HG03039 (cell line): Measurements from ENCODE around the gene NCOA7.
"Not testable (repeated sequence)": the region's sequence is repeated elsewhere in the genome, so short reads cannot be mapped to it uniquely, and the experiment has no call there.

Source experiments
- ATAC-seq: cut with Tn5 transposase; IDR thresholded peaks from one replicate; pipeline ENCODE4 v1.9.1; 2021; ENCODE audit warnings: mild to moderate bottlenecking, moderate library complexity; ENCODE audit not compliant: unreplicated experiment

Gene NCOA7

DNA sequence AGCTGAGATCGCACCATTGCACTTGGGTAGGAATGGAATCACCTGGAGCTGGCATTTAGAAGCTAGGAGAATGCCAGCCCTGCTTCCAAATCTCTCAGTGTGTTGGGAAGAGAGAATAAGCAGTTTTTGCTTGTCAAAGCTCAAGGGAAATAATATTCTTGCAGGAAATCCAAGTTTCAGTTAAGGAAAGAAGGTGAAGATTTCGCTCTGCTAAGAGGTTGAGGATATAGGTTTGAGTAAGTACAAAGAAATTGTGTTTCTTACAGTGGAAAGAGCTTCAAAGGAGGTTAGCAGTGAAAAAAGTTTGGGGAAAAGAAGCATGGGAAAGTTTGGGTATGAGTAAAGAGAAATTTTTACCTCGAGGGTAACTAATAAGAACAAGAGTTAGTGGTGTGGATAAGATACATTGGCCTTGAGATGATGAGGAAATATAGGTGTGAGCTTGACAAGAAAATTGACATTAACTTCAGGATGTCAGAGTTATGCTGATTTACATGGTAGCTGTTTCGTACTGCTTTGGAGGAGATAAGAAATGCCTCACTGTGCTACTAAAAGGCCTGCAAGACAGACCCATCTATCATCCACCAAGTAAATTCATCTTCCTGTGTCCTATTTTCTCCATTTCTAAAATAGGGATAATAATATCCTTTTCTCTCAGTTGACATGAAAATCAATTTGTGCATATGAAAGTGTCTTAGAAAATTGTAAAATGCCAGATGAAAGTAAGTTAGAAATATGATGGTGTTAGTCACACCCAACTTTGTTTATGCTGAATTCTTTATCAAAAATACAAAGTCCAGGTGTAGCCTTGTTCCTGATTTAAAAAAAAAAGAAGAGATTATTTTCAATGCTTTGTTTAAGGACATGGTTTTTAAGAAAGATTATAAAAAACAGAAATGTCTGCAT, 153.0 kb downstream of the NCOA7 start:
- no peak for ATAC-seq

DNA sequence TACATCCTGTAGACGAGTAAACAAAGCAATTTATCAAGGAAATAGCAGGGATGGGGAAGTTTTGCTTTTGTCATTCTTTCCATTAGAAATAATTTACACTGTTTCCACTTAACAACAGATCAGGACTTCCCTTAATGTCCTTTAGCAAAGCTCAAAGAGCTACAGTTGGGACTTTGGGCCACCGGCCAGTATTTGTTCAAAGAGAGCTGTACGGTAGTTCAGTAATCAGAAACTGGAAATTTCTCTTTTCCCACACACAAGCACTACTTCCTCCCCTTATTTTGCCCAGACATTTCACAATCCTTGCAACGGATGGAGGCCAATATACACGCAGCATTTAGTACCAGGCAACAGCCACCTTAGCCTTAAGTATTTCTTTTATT, 153.7 kb downstream of the NCOA7 start:
- ATAC-seq, result no peak

DNA sequence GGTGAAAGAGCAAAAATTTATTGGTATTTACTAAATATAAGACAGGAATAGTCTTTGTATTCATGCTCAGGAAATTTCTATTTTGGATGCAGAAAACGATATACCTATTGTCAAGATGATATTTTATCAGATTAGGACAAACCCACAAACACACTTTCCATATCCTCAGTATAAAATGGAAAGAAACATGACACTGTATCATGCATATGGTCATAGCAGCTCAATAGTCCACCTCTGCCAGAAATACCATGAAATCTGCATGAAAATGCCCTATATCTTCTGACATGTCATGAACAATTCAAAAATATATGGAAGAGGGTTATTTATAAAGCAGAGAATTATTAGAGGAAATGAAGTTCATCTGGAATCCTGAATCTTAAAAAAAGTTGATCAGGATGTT, 154.1 kb downstream of the NCOA7 start:
- no peak for ATAC-seq

DNA sequence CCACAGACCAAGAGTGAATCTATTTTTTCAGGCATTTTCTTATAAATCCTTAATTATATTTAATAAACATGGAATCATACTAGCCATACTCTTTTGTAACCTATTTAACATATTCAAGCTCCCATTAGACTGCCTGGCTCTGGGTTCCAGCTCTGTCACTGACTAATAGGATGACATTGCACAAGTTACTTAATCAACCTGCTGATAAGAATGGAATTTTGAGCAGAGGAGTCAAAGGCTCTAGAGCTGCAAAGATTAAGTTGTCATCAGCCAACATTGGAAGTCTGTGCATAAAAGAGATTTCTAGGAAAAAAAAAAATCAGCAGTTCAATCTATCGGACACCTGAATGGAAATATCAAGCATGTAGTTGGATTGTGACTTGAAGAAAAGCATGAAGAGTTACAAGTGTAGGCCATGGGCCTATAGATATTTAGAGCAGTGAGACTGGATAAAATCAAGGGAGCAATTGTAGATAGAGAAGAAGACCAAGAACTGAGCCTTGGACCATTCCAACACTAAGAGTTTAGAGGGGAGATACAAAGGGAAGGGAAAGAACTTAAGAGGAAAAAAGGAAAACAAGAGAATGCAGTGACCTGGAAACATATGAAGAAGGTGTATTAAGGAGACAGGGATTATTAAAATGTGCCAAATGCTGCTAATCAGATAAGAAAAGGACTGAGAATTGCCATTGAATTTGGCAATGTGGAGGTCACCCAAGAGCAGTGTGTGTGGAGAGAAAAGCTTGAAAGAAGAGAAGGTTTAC, 154.8 kb downstream of the NCOA7 start:
- ATAC-seq, result no peak

DNA sequence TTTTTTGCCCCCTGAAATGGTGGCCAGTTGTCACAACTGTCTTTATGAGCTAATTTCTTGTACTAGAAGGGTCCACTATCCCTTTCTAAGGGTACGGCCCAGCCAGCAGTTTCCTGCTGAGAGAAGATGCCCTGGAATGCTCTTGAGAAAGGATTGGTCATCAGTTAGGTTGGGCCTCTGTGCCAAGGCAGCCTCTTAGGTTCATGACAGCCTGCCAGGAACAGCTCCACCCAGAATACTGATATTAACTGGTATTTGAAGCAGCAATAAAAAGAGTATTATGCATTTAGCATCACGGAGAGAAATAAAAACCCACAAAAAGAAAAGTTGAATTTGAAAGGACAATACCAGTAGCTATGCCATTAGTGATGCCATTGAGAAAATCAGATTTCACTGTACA, 156.9 kb downstream of the NCOA7 start:
- no peak for ATAC-seq

DNA sequence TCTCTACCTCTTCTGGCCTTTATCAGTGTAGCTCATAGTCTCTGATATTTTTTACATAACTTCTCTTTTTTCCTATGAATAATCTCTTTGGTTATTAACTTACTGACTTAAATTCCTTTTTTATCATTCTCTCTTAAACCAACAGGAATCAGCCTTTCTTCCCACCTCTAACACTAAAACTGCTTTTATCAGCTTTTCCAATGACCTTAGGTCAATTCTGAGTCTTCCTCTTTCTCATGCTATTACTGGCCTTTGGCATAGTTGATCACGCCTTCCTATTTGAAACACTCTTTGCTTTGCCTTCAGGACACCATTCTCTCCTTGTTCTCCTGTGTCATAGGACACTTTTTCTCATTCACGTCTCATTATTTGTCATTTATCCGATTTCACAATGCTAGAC, 157.7 kb downstream of the NCOA7 start:
- no peak for ATAC-seq

DNA sequence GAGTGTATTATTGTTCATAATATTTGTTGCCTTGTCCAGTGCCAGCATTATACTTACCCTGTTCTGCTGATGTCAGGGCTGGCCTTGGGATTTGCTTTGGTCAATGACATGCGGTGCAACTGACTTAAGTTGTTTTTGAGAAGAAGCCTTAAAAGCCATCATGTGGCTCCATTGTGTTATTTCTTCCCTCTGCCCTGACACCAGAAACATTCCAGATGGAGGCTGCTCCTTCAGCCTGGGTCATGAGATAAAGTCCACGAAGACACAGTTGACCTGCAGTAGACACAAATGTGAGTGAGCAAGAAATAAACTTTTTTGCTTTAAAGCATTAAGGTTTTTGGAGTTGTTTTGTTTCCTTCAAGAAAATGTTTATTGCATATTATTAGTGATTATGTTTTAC, 158.3 kb downstream of the NCOA7 start:
- no peak for ATAC-seq

DNA sequence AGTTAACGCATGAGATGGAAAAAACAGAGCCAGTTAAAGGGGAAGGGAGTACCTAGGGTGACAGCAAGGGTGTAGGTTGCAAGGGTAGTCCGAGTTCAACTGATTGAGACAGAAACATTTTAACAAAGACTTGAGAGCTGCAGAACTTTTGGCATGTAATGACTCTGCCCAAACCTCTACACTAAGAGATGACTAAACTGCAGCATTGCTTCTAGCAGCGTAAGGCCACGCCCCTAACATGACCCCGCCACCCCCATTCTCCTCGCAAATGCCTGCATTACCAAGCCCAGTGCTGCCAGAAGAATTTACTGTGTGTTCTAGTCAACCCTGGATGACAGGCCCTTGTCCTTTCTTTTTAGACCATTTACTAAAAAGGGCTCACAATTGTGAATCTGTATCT, 159.5 kb downstream of the NCOA7 start:
- ATAC-seq, result no peak

DNA sequence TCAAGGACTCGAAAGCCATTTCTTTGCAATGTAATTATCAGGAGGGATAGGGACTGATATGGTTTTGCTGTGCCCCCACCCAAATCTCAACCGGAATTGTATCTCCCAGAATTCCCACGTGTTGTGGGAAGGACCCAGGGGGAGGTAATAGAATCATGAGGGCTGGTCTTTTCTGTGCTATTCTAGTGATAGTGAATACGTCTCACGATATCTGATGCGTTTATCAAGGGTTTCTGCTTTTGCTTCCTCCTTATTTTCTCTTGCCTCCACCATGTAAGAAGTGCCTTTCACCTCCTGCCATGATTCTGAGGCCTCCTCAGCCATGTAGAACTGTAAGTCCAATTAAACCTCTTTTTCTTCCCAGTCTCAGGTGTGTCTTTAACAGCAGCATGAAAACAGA, 160.0 kb downstream of the NCOA7 start:
- ATAC-seq, result not testable (repeated sequence)

DNA sequence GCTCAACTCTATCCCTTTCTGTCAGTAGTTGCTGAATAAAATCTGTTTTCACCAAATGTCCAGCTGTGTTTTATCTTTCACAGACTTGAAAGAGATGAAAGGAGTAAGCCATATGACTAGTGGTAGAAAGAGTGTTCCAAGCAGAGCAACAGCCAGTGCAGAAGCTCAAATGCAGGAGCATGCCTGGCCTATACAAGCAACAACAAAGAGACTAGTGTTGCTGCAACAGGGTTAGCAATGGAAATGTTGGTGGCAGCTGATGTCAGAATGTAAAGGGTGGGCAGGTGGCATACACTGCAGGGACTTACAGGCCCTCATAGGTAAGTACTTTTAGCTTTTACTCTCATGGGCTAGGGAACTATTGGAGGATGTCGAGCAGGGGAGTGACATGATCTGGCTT, 160.6 kb downstream of the NCOA7 start:
- ATAC-seq, result no peak

DNA sequence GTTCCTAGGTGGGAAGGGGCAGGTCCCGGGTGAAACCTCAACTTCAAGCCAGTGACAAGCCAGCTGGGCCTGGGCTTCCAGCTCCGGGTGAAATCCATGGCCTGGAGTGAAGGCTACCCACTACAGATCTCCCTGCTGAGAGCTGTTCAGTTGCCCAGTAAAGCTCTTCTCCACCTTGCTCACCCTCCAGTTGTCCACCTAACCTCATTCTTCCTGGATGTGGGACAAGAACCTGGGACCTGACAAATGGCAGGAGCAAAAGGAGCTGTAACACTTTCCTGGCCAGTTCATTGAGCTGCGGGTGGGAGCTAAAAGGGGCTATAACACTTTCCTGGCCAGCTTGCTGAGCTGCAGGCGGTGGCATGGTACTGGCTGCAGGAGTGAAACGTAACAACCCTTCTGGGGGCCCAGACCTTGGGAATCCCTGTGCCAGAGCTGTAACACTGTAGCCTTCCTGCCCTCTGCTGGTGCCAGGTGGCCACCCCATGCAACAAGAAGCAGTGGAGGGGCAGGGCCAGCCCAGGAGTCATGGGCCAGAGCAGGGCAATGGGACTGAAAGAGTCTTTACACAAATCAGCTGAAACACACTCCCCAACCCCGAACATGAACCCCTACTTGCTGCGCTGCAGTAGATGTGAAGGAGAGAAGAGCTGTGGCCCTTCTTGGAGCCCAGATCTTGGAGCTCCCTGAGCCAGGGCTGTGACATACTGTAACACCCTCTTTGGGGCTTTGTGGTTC, 162.2 kb downstream of the NCOA7 start:
- ATAC-seq, result no peak

DNA sequence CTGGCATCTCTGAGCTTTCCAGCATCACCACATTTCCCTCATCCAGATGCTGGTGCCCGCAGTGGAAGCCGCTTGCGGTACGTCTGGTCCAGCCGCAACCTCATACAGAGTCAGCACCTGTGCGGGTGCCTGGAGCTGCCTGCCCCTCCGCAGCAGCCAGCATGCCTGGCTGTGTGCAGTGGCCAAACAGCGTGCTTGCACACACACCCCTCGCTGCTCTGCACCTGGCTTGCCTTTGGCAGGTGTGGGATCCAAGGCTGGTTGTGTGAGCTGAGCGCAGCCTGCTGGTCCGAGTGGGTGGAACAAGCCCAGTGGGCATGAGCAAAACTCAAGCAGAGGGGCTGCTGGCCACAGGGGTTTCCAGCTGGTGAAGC, 162.7 kb downstream of the NCOA7 start:
- ATAC-seq, result no peak

DNA sequence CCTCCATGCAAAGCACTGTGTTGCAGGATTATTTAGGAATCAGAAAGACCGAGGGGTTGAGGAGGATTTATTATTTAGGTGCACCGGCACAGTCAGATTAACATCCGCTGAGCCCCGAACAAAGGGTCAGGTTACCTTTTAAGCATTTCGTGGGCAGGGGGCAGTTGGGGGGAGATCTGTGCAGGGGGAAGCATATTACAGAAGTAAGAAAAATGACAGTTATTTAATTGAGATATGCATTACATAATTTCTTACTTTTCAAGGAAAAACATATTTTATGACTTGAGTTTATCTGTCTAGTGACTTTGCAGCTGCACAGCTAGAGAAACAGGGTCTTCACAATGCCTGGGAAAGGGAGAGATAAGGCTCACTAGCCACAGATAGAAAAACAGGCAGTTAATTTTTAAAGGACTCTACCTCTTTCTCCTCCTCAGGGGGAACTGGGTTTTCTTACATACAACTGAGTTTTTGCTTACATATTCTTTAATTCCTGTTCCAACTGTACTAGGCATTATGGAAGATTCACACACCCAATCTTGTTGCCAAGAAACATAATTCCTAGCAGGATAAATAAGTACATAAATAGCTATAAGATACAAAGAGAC, 164.1 kb downstream of the NCOA7 start:
- ATAC-seq, result no peak

DNA sequence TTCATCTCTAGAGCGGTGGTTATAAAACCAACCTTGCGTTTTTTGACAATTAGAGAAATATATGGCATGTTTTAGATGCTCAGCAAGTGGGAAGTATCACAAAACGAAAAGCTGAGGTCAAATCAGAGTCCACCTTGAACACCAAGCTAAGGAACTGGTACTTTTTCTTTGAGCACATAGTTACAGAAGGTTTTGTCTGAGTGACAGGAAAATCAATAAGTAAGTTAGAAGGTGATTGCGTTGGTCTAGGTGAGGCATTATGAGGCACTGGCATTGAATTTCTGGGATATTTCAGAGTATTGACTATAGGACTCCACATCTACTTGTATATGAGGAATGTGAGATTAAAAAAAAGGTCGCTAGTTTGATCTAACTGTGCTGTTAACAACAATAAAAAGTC, 165.2 kb downstream of the NCOA7 start:
- no peak for ATAC-seq

DNA sequence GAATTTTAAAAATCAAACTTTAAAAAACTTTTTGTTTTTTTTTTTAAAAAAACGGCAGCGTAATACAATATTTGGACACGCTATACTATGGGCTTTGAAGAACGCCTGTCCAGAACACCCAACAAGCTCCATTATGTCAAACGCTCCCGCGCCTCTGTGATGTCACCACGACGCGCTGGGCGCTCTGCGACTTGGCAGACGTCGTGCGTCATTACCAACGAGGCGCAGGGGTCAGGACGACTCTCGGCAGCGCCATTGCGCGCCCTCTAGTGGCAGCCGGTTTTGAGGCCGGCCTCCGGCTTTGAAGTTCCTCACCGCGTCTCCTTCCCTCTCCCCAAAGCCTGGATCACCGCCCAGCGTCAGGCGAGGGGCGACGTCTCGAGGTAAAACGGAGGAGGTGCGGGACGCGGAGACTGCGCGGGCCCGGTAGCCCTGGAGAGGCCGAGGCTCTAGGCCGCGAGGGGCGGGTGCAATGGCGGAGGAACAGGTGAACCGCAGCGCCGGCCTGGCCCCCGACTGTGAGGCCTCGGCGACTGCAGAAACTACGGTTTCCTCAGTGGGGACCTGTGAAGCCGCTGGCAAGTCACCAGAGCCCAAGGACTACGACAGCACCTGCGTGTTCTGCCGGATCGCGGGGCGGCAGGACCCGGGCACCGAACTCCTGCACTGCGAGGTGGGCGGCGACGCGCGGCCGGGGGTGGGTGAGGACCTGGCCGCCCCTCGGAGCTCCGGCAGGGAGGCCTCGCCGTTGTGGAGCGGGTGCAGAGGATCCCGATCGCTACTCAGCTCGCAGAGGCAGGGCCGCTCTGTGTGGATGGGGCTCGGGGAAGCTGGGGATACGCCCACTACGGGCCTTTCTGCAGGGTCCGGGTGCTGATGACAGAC, 166.0 kb downstream of the NCOA7 start, which contains the start of gene HINT3:
Gene HINT3, plus strand, starts transcription at position 265 of the 885 bp plus-strand sequence. Its CDS starts 208 bp downstream, at position 473.
- ATAC-seq, result peak; percentile 96

DNA sequence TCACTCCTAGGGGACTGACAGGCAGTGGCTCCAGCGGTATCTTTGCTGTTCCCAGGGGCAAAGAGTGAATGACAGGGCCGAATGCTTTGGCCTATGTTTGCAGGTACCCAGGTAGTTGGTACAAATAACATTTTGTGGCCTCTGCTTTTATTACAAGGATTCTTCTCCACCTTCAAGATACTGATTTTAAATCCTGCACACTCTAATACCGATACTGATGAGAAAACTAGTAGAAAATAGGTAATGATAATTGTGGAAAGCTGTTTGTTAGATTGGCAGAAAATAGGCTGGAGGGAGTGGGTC, 166.6 kb downstream of the NCOA7 start:
- no peak for ATAC-seq

DNA sequence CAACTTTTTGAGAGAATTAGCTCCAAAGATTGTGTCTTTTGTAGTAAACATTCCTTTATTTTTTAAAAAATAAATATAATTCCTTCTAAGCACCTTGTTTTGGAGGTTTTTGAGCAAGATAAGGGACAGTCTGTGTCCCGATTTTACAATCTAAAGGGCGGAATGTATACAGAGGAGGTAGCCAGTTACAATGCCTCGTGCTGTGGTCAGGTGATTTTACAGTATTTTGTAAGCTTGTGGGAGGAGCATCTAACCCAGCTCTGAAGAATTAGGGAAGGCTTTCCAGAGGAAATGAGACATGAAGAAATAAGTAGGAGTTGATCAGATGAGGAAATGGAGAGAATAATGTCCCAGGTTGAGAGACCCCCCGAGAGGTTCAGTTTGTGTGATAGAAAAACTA, 167.1 kb downstream of the NCOA7 start:
- no peak for ATAC-seq

DNA sequence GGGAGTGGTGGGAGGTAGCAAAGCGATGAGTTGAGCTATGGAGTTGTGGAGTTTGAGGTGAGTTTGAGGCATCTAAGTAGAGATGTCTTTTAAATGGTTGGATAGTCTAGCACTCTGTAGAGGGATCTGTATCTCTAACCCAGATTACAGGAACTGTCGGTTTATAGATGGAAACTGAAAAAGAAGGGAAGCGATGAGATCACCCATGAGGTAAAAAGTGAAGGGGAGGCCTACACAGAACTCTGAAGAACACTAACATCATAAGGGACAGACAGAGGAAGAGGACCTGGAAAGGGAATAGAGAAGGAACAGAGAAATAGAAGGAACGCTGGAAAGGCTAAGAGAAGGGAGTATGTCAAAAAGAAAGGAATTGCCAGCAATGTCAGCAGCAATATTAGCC, 168.3 kb downstream of the NCOA7 start:
- ATAC-seq, result no peak

DNA sequence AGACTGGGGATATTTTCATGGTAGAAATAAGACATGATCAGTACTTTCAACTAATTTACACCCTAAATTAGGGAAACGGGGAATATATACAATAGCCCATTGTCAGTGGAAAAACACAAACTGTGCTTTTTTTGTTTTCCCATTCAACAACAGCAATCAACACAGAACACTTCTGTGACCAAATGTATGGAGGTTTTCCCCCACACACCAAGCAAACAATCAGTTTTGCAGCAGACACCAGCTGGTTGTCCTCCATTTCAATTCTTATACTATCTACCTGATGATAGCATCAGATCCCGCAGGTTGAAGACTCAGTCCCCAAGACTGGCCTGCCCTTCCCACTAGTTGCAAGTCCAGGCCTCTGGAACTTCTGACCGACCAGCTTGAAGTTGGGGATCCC, 170.4 kb downstream of the NCOA7 start:
- no peak for ATAC-seq

DNA sequence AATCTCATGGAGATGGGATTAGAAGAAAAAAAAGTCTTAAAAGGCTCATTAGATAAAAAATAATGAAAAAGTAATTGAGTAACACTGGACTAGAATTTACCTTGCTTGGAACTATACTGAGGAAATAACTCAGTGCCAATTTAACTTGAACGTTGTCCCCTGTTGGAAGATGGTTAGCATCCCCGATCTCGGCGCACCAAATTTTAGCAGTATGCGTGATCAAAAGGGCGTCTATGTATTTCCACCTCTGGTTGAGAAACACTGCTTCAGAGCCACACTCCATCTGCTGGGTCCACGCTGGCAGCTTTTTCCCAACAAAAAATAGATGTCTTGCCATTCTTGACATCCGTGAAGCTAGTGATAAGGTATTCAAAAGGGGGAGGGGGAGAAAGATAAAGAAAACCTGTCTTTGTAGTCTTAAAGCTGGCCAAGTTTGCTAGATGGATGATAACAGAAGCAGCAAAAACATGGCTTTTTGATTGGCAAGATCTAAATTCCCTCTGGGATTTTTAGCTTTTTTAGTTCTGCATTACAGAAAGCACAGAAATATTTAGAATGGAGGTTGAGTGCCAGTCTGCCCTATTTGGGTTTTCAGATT, 172.2 kb downstream of the NCOA7 start:
- ATAC-seq, result no peak
